BJ (cell line): Measurements from ENCODE around the gene CHN1. TPM values are rescaled to one million over a fixed set of nuclear protein-coding genes. Genes with fewer than 3 reads are reported as not detected.

Experiments
- CTCF ChIA-PET: fragments of 350-600 bp; formaldehyde crosslinking; extraction: SDS; loops from one replicate; lab custom pipeline; 2021; ENCODE audit warnings: antibody characterized with exemption, inconsistent platforms; lab: Yijun Ruan, JAX
- POLR2A ChIA-PET: fragments of 300-600 bp; sonication (Branson Sonifier 250); formaldehyde crosslinking; extraction: SDS; loops from one replicate; lab custom pipeline; 2021; ENCODE audit warnings: antibody characterized with exemption; lab: Charles Lee
- DNase-seq: peaks from one replicate; pipeline ENCODE4 v3.0.0-alpha.2; 2011; ENCODE audit warnings: low read depth
- H3K27me3 ChIP-seq: 2 replicates; pipeline ENCODE4 v1.6.0; 2011; ENCODE audit warnings: low read length; ENCODE audit not compliant: control insufficient read depth, insufficient read depth
- H3K36me3 ChIP-seq: 2 replicates; pipeline ENCODE4 v1.5.1; 2011; ENCODE audit warnings: low read length; ENCODE audit not compliant: control insufficient read depth, insufficient read depth
- H3K4me3 ChIP-seq: 2 replicates; pipeline ENCODE4 v1.5.1; 2011; ENCODE audit warnings: low read depth, mild to moderate bottlenecking, control low read depth, low read length
- polyA plus RNA-seq: library from polyadenylated mRNA; depleted of rRNA; stranded (reverse); fragments of >200 nt; gene quantifications from 2 replicates; pipeline ENCODE4 v1.2.3, GENCODE V29; 2011
- TF ChIP-seq, protein P1 (sequence below): IDR thresholded peaks from 2 replicates; pipeline ENCODE4 v1.5.1; 2011; ENCODE audit warnings: low read depth, mild to moderate bottlenecking, control low read depth, inconsistent platforms, low read length, moderate library complexity; ENCODE audit not compliant: insufficient read depth

Gene CHN1
- polyA plus RNA-seq, 1 experiment: 93.0 TPM

DNA sequence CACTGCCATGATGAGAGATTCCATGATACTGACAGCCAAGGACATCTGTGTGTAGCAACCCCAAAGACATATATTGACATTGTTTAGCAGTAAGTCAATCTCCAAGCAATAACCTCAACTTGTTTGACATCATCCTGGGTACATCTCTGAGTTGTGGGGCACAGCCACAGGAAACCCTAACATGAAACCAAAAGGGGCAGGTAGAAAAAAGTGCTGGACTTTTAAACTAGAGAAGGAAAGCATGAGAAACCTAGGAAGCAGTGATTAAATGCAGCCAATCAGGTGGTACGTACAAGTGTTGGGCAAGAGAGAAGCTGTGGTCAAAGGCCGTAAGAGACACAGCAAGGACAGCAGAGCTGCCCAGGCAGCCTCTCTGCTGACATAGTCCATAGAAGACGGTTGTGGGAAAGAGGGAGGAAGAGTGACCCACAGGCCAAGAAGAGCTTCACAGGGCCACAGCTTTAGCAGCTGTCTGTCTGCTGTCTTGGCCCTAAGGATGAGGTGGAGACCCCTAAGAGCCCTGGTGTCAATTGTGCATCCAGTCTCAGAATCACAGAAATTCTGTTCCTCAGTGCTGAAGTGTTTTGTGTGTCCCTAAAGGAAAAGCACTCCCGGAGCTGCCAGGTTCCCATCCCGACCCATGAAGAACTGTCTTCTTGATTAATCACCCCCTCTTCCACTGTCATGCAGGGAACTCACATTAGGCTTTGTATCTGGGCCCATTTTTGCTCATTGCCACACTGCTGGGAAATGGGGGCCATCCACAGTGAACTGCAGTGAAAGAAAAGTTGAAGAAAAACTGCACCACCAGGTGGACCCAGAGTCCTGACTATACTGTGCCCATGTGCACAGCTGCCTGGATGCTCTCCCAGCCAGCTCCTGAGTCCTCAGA lies 25.4 kb upstream of the CHN1 start:
- no peak for DNase-seq
- H3K4me3 ChIP-seq: no peak overlapping the region
- ChIA-PET POLR2A (interaction anchor here (0.6 kb wide), 1 partner anchor 1450 kb away, joined by 9 read pairs; no protein-coding TSS in a partner anchor), CTCF (interaction anchor here (0.5 to 2.7 kb wide), 12 partner anchors 8 to 335 kb away, joined by 3 to 12 read pairs (median 3); no protein-coding TSS in a partner anchor)
- no peaks in the 10 kb centered on the region for H3K36me3 ChIP-seq
- TF ChIP-seq, protein P1, sequence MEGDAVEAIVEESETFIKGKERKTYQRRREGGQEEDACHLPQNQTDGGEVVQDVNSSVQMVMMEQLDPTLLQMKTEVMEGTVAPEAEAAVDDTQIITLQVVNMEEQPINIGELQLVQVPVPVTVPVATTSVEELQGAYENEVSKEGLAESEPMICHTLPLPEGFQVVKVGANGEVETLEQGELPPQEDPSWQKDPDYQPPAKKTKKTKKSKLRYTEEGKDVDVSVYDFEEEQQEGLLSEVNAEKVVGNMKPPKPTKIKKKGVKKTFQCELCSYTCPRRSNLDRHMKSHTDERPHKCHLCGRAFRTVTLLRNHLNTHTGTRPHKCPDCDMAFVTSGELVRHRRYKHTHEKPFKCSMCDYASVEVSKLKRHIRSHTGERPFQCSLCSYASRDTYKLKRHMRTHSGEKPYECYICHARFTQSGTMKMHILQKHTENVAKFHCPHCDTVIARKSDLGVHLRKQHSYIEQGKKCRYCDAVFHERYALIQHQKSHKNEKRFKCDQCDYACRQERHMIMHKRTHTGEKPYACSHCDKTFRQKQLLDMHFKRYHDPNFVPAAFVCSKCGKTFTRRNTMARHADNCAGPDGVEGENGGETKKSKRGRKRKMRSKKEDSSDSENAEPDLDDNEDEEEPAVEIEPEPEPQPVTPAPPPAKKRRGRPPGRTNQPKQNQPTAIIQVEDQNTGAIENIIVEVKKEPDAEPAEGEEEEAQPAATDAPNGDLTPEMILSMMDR: peak; percentile 53
- H3K27me3 ChIP-seq: no peaks in the 10 kb centered on the region

DNA sequence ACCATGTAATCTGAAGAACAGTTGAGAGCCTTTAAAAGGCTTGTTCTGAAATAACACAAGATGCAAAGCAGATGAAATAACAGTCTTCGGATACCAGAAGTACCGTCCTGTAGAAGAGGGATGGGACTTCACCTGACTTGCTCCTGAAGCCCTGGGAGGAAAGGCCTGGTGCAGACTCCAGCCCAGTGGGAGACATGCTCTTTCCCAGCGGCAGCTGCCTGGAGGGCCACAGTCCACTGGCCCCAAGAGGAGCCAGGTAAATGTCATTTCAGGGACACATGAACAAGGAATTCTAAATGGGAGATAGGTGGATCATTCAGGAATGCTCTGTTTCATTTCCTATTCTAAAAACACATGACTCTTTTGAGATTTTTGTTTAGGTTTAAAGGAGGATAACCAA lies 22.6 kb upstream of the CHN1 start:
- POLR2A ChIA-PET: no interaction called here
- H3K4me3 ChIP-seq: no peak overlapping the region
- CTCF ChIA-PET: interaction anchor here (0.6 to 2.0 kb wide), 3 partner anchors 148 to 302 kb away, joined by 3 to 4 read pairs (median 4); no protein-coding TSS in a partner anchor
- TF ChIP-seq, protein P1: no peak
- no peaks in the 10 kb centered on the region for H3K36me3 ChIP-seq
- no peak for DNase-seq
- no peaks in the 10 kb centered on the region for H3K27me3 ChIP-seq

DNA sequence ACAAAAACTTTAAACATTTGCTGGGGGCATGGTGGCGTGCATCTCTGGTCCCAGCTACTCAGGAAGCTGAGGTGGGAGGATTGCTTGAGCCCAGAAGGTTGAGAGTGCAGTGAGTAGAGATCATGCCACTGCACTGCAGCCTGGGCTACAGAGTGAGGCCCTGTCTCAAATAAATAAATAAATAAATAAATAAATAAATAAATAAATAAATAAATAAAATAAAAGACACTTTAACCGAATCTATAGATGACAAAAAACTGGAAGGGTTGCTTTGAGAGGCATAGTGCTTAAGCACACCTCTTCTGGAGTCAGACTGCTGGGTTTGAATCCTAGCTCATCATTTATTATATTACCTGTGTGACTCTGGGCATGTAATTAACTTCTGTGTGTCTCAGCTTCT lies 21.2 kb upstream of the CHN1 start:
- CTCF ChIA-PET: interaction anchor here (0.7 to 1.2 kb wide), 3 partner anchors 12 to 1906 kb away, joined by 3 to 4 read pairs (median 4); no protein-coding TSS in a partner anchor
- no peaks in the 10 kb centered on the region for H3K27me3 ChIP-seq
- DNase-seq: no peak
- TF ChIP-seq, protein P1: no peak
- POLR2A ChIA-PET: no interaction called here
- H3K4me3 ChIP-seq: no peak overlapping the region
- no peaks in the 10 kb centered on the region for H3K36me3 ChIP-seq

DNA sequence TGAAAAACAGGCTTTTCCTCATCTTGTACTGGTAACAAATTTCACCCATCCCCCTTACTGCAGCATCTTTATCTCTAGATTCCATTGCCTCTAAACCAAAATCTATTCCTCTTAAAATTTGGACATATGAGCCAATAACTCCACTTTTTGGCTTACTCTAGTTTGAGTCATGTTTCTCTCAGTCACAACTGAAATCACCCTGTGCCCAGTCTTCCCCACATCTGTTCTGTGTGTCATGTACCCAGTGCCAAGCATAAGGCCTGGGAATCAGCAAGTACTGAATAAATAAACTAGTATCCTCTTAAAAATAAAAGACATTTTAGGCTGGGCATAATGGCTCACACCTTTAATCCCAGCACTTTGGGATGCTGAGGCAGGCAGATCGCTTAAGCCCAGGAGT lies 20.8 kb upstream of the CHN1 start:
- no peak for DNase-seq
- H3K27me3 ChIP-seq: no peaks in the 10 kb centered on the region
- no peak overlapping the region for H3K4me3 ChIP-seq
- no peaks in the 10 kb centered on the region for H3K36me3 ChIP-seq
- TF ChIP-seq, protein P1: no peak
- POLR2A ChIA-PET: no interaction called here
- CTCF ChIA-PET: interaction anchor here (0.7 kb wide), 2 partner anchors 325 to 1906 kb away, joined by 4 read pairs; no protein-coding TSS in a partner anchor

DNA sequence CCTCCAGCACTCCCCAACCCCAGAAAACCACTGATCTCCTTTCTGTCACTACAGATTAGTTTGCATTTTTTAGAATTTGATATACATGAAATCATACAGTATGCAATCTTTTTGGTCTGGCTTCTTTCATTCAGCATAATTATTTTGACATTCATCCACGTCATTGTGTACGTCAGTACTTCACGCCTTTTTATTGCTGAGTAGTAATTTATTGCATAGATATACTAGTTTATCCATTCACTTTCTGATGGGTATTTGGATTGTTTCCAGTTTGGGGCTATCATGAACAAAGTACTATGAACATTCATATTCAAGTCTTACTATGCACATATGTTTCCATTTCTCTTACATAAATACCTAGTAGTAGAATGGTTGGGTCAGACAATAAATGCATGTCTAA lies 20.1 kb upstream of the CHN1 start:
- CTCF ChIA-PET: no interaction called here
- no peak overlapping the region for H3K4me3 ChIP-seq
- POLR2A ChIA-PET: no interaction called here
- no peaks in the 10 kb centered on the region for H3K27me3 ChIP-seq
- no peak for DNase-seq
- TF ChIP-seq, protein P1: no peak
- H3K36me3 ChIP-seq: no peaks in the 10 kb centered on the region
